Neural cell (in vitro differentiated cells): ENCODE data around the gene SNX33. TPM values are rescaled to one million over a fixed set of nuclear protein-coding genes. Genes with fewer than 3 reads are reported as not detected.
A peak's percentile ranks its signal among the peaks of the same experiment; 100 is the strongest.
"Not testable (repeated sequence)": the region's sequence is repeated elsewhere in the genome, so short reads cannot be mapped to it uniquely, and the experiment has no call there.

ENCODE experiments used
- H2AFZ ChIP-seq: fragments of 200-600, 300-800 bp; sonication (generic), shearing (Covaris generic); 2 replicates; pipeline ENCODE4 v1.6.0; 2014; ENCODE audit warnings: low read depth, mild to moderate bottlenecking, antibody characterized with exemption, low read length, moderate library complexity
- H3F3A ChIP-seq: fragments of 200-600 bp; shearing (Covaris generic); 2 replicates; pipeline ENCODE4 v1.6.1; 2016; ENCODE audit warnings: mild to moderate bottlenecking, moderate library complexity, mixed read lengths, antibody characterized with exemption, low read length; ENCODE audit not compliant: insufficient read depth, poor library complexity, severe bottlenecking
- H3K27ac ChIP-seq: fragments of 200-600, 300-800 bp; sonication (generic), shearing (Covaris generic); 2 replicates; pipeline ENCODE4 v1.5.1; 2014; ENCODE audit warnings: mild to moderate bottlenecking, low read length, moderate library complexity
- H3K27me3 ChIP-seq: fragments of 300-800, 200-600 bp; sonication (generic), shearing (Covaris generic); 2 replicates; pipeline ENCODE4 v1.6.0; 2014; ENCODE audit warnings: mild to moderate bottlenecking, low read depth, low read length, moderate library complexity; ENCODE audit not compliant: insufficient read depth
- H3K36me3 ChIP-seq: fragments of 300-800, 200-600 bp; sonication (generic), shearing (Covaris generic); 2 replicates; pipeline ENCODE4 v1.5.1; 2014; ENCODE audit warnings: mild to moderate bottlenecking, antibody characterized with exemption, low read length, moderate library complexity; ENCODE audit not compliant: insufficient read depth
- H3K4me2 ChIP-seq: fragments of 300-800, 200-600 bp; sonication (generic), shearing (Covaris generic); 2 replicates; pipeline ENCODE4 v1.6.0; 2014; ENCODE audit warnings: mild to moderate bottlenecking, low read length
- H3K4me3 ChIP-seq: fragments of 300-800, 200-600 bp; sonication (generic), shearing (Covaris generic); 2 replicates; pipeline ENCODE4 v1.5.1; 2014; ENCODE audit warnings: mild to moderate bottlenecking, low read length, moderate library complexity
- H3K79me2 ChIP-seq: fragments of 200-600 bp; shearing (Covaris generic); replicated peaks from 2 replicates; pipeline ENCODE4 v1.6.0; 2014; ENCODE audit warnings: mild to moderate bottlenecking, low read length, moderate library complexity; ENCODE audit not compliant: insufficient read depth
- H3K9ac ChIP-seq: fragments of 300-800, 200-600 bp; sonication (generic), shearing (Covaris generic); 2 replicates; pipeline ENCODE4 v1.6.1; 2016; ENCODE audit warnings: mild to moderate bottlenecking, low read length, mixed read lengths
- H3K9me2 ChIP-seq: fragments of 200-600 bp; shearing (Covaris generic); 2 replicates; pipeline ENCODE4 v1.6.1; 2016; ENCODE audit warnings: mild to moderate bottlenecking, low read length, mixed read lengths; ENCODE audit not compliant: insufficient read depth
- H3K9me3 ChIP-seq: fragments of 200-600, 300-800 bp; sonication (generic), shearing (Covaris generic); 2 replicates; pipeline ENCODE4 v1.6.1; 2016; ENCODE audit warnings: mild to moderate bottlenecking, mixed run types, low read length, moderate library complexity, mixed read lengths
- H4K20me1 ChIP-seq: fragments of 200-600 bp; shearing (Covaris generic); 2 replicates; pipeline ENCODE4 v1.6.1; 2016; ENCODE audit warnings: mild to moderate bottlenecking, mixed run types; ENCODE audit not compliant: insufficient read depth
- EP300 ChIP-seq: fragments of 450-650 bp; conservative IDR thresholded peaks from 2 replicates; pipeline ENCODE4 v1.6.1; 2014; ENCODE audit warnings: antibody characterized with exemption, mild to moderate bottlenecking, moderate library complexity; ENCODE audit not compliant: poor library complexity, severe bottlenecking
- EZH2 ChIP-seq: fragments of 200-600, 300-800 bp; shearing (Covaris generic), sonication (generic); IDR thresholded peaks from 2 replicates; pipeline ENCODE4 v1.6.1; 2014; ENCODE audit warnings: antibody characterized with exemption, low read length, borderline replicate concordance, mild to moderate bottlenecking; ENCODE audit not compliant: insufficient read depth, poor library complexity, severe bottlenecking
- MXI1 ChIP-seq: fragments of 450-650 bp; conservative IDR thresholded peaks from 2 replicates; pipeline ENCODE4 v1.6.1; 2014; ENCODE audit warnings: antibody characterized with exemption, mild to moderate bottlenecking; ENCODE audit not compliant: poor library complexity, severe bottlenecking
- POLR2AphosphoS5 ChIP-seq: IDR thresholded peaks from 2 replicates; pipeline ENCODE4 v1.6.1; 2012
- RAD21 ChIP-seq: fragments of 450-650 bp; conservative IDR thresholded peaks from 2 replicates; pipeline ENCODE4 v1.6.1; 2014; ENCODE audit warnings: antibody characterized with exemption, mild to moderate bottlenecking, moderate library complexity
- SMC3 ChIP-seq: fragments of 450-650 bp; conservative IDR thresholded peaks from 2 replicates; pipeline ENCODE4 v1.6.1; 2014; ENCODE audit warnings: antibody characterized with exemption, mild to moderate bottlenecking, moderate library complexity; ENCODE audit not compliant: poor library complexity
- TAF1 ChIP-seq: IDR thresholded peaks from 2 replicates; pipeline ENCODE4 v1.6.1; 2012; ENCODE audit warnings: low read depth
- polyA plus RNA-seq: library from polyadenylated mRNA; depleted of rRNA; stranded (reverse); fragments of >200 nt; gene quantifications from 2 replicates; pipeline ENCODE4 v1.2.3, GENCODE V29; 2014
- TF ChIP-seq, protein P1 (sequence below): fragments of 450-650 bp; IDR thresholded peaks from 2 replicates; pipeline ENCODE4 v1.5.1; 2014; ENCODE audit warnings: antibody characterized with exemption, mild to moderate bottlenecking, moderate library complexity; ENCODE audit not compliant: poor library complexity, severe bottlenecking
- TF ChIP-seq, protein P2 (sequence below): IDR thresholded peaks from 2 replicates; pipeline ENCODE4 v1.6.1; 2012; ENCODE audit warnings: borderline replicate concordance

SNX33 gene
- polyA plus RNA-seq, 1 donor from 2014 or later: 0.14 TPM

DNA sequence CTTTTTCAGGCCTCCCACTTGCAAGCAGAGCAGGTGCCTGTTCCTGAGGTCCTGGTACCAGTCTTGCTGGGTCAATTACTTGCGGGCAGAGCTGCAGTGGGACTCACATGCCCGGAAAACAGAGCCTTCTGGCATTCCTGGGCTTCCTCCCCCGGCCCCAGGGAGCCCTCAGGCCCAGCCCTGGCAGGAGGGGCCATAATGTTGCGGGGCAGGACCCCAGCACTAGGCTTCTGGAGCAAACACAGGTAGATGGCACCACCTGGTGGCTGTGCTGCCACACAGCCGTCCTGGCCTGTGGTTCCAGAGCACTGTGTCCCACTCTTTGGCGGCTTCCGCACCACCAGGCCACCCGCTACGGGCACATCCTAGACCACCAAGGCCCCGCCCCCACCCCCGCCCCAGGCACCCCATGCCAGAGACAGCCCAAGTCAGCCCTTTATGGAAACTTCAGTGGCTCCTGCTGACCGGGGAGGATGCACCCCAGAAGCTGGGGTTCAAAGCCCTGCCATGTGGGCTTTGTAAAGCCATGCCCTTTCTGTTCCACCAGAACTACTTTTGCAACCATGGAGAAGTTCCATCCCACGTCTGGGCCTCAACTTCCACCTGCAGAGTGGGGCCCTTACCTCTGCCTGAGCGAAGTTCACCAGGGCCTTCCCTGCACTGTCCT lies 36.1 kb downstream of the SNX33 start:
- H3K79me2 ChIP-seq, H3K4me3 ChIP-seq, H3K4me2 ChIP-seq, H3F3A ChIP-seq, H4K20me1 ChIP-seq, H3K36me3 ChIP-seq, H3K27ac ChIP-seq, H3K9me3 ChIP-seq, H3K9me2 ChIP-seq, H3K9ac ChIP-seq, H3K27me3 ChIP-seq, H2AFZ ChIP-seq: not testable (repeated sequence)
- TF ChIP-seq RAD21 (peak; percentile 95), SMC3 (peak; percentile 94)
- TF ChIP-seq, protein P1, sequence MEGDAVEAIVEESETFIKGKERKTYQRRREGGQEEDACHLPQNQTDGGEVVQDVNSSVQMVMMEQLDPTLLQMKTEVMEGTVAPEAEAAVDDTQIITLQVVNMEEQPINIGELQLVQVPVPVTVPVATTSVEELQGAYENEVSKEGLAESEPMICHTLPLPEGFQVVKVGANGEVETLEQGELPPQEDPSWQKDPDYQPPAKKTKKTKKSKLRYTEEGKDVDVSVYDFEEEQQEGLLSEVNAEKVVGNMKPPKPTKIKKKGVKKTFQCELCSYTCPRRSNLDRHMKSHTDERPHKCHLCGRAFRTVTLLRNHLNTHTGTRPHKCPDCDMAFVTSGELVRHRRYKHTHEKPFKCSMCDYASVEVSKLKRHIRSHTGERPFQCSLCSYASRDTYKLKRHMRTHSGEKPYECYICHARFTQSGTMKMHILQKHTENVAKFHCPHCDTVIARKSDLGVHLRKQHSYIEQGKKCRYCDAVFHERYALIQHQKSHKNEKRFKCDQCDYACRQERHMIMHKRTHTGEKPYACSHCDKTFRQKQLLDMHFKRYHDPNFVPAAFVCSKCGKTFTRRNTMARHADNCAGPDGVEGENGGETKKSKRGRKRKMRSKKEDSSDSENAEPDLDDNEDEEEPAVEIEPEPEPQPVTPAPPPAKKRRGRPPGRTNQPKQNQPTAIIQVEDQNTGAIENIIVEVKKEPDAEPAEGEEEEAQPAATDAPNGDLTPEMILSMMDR: peak; percentile 93

DNA sequence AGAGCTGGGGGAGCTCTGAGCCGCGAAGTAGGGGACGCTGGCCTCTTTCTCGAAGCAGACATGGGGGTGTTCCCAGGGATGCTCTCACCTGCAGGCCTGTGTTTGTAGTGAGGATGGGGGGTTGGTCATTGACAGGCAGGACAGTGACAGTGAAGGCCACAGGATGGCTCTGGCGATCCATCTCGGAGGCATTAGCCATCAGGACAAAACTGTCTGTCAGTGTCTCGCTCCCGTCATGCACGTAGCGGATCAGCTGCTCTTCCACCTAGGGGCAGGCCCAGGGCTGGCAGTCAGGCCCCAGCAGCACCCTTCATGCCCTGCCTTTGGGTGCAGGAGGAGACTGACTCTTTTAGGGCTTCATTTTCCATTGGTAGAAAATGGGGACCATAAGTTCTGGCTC lies 36.9 kb downstream of the SNX33 start:
- Histone ChIP-seq H3K36me3 (no peaks in the 10 kb centered on the region), H2AFZ (no peak overlapping the region), H3K9me2 (no peaks in the 10 kb centered on the region), H3K9me3 (no peaks in the 10 kb centered on the region), H3K4me3 (no peak overlapping the region), H3K4me2 (no peak overlapping the region), H4K20me1 (no peaks in the 10 kb centered on the region), H3K27ac (no peak overlapping the region), H3K79me2 (no peaks in the 10 kb centered on the region), H3F3A (no peaks in the 10 kb centered on the region), H3K9ac (no peak overlapping the region), H3K27me3 (no peaks in the 10 kb centered on the region)
- no peak for TF ChIP-seq TAF1
- TF ChIP-seq EP300: no peak
- TF ChIP-seq, protein P2, sequence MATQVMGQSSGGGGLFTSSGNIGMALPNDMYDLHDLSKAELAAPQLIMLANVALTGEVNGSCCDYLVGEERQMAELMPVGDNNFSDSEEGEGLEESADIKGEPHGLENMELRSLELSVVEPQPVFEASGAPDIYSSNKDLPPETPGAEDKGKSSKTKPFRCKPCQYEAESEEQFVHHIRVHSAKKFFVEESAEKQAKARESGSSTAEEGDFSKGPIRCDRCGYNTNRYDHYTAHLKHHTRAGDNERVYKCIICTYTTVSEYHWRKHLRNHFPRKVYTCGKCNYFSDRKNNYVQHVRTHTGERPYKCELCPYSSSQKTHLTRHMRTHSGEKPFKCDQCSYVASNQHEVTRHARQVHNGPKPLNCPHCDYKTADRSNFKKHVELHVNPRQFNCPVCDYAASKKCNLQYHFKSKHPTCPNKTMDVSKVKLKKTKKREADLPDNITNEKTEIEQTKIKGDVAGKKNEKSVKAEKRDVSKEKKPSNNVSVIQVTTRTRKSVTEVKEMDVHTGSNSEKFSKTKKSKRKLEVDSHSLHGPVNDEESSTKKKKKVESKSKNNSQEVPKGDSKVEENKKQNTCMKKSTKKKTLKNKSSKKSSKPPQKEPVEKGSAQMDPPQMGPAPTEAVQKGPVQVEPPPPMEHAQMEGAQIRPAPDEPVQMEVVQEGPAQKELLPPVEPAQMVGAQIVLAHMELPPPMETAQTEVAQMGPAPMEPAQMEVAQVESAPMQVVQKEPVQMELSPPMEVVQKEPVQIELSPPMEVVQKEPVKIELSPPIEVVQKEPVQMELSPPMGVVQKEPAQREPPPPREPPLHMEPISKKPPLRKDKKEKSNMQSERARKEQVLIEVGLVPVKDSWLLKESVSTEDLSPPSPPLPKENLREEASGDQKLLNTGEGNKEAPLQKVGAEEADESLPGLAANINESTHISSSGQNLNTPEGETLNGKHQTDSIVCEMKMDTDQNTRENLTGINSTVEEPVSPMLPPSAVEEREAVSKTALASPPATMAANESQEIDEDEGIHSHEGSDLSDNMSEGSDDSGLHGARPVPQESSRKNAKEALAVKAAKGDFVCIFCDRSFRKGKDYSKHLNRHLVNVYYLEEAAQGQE: no peak
- no peak for TF ChIP-seq RAD21
- TF ChIP-seq, protein P1: no peak
- no peak for TF ChIP-seq MXI1
- TF ChIP-seq SMC3: no peak
- no peak for TF ChIP-seq POLR2AphosphoS5
- no peak for TF ChIP-seq EZH2
